ENCODE measurements around the gene RGS9BP. TPM values are rescaled to one million over a fixed set of nuclear protein-coding genes. Genes with fewer than 3 reads are reported as not detected.
A peak's percentile ranks its signal among the peaks of the same experiment; 100 is the strongest.
"Not testable (repeated sequence)": the region's sequence is repeated elsewhere in the genome, so short reads cannot be mapped to it uniquely, and the experiment has no call there.

Gene RGS9BP
- polyA plus RNA-seq, 1 donor = 0.42 TPM

DNA sequence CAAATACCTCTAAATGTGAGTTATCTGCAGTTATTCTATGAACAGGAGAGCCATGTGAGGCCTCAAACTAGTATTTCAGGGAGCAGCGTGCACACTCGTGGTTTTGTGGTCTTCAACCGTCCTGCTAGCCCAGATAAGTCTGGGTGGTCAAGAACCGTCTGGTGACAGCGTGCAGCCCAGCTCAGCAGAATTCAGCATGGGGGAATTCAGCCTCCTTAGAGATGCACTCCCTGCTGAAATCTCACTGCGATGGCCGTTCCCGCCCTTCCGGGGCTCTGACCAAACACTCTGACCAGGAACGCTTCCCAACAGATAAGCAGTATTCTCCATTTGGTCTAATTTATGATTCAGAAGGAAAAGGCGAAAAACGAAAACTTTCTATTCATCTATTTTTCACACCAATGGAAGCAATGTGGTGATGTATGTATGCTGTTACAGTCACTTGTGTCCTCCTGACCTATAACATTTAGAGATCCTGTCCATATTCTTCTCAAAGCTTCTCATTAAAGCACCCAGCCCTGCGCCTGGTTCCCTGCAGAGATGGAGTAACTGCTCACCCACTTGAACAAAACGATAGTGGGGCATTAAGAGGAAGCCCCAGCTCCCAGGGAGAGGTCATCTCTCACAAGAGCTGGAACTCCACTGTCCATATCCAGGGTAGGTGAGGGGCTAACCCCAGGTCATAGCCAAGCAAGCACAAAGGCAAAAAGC lies 3.6 kb upstream of the RGS9BP start:
- DNase-seq = no peak

DNA sequence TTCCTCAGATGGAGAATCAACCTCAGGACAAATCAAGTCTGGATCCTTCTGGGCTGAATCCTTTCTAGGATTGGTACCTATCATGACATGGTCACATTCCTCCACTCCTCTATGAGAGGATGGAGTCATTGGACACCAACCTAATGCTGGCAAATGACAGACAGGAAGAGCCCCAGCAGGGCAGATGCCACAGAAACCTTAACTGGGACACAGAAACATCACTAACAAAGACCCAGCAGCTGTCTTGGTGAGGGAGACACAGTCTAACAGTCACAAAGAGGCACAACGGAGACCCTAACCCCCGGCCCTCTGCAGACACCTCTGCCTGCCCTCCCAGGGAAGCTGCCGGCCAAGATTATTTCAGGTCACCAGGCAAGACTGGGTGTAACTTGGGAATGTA lies 2.8 kb upstream of the RGS9BP start:
- no peak for DNase-seq

DNA sequence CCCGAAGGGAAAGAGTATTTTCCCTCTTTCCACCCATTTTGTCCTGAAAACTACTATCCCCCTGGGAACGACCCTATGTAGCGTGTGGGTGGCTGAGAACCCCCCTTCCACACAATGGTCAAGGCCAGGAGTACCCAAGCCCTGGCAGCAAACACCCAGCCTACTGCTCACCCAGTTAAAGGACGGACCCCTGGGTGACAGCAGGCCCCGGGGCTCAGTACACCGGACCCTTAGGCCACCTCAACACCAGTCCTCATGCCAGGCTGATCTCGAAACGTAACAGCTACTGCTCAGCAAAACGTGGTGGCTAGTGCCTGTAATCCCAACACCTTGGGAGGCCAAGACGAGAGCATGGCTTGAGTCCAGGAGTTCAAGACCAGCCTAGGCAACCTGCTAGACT lies 2.1 kb upstream of the RGS9BP start:
- DNase-seq = no peak

DNA sequence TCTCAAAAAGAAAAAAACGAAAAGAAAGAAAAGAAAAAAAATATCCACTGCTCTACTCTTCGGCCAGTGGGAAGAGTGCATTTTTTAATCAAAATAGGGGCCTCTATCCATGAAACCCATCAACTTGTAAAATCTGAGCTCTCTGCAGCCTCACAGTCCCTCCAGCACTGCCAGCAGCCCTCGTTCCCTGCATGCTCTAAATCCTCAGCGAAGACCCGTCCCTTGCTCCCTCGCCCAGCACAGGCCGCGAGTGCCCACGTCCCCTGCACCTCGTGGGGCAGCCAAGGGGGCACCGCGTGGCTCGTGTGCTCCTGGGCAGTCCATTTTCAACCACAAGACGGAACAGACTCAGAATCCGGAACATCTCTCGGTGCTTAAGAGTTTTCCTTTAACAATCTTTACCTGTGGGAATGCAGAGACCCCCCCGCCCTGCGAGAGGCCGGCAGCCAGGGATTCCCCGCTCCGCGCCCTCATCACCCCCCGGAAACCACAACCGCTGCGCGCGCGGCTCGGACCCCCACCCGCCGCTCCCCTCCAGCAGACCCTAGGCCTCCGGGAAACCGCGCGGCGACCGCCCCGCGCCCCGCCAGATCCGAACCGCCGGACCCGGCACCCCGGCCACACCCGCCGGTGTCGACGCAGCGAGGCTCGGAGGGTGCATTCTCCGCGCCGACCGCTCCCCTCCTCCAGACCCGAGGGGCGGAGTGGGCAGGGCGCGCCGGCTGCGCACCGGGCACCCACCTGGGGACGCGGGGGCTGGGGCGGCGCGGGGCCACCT lies 1.3 kb upstream of the RGS9BP start:
- DNase-seq = no peak

DNA sequence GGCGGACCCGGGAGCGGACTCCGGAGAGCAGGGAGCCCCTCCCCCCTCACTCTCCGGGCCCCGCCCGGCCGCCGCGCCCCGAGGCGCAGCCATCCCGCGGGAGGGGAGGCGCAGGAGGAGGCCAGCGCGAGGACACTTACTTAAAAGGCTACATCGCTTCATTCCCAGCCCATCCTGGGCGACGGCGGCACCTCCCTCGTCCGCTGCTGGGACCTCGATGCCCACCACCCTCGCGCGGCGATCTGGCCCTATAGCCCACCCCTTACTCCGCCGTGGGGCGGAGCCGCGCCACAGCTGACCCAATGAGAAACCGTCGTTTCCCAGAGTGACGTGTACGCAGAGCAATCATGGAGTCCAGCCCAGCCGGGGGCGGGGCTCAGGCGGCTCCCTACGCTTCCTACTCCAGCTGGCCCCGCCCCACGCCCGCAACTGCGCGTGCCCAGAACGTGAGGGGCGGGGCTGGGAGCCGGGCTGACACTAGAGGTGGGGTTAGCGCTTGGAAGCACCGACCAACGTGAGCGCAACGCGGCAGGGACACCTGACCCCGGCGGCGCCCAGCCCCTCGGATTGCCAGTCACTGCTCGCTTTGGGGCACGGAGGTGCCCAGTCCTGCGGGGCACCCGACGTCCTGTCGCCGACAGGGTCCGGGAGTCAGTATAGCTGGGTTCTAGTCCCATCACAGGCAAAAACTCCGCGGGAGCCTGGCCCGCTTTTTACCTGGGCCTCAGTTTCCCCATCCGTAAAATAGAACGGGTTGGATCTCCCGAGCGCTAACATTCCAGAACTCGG lies 523 bp upstream of the RGS9BP start, which contains the start of gene ANKRD27:
ANKRD27 (minus strand) TSS at position 250 of the 789 bp plus-strand sequence. CDS start 16,165 bp downstream, outside the sequence.
- DNase-seq = peak; percentile 98

DNA sequence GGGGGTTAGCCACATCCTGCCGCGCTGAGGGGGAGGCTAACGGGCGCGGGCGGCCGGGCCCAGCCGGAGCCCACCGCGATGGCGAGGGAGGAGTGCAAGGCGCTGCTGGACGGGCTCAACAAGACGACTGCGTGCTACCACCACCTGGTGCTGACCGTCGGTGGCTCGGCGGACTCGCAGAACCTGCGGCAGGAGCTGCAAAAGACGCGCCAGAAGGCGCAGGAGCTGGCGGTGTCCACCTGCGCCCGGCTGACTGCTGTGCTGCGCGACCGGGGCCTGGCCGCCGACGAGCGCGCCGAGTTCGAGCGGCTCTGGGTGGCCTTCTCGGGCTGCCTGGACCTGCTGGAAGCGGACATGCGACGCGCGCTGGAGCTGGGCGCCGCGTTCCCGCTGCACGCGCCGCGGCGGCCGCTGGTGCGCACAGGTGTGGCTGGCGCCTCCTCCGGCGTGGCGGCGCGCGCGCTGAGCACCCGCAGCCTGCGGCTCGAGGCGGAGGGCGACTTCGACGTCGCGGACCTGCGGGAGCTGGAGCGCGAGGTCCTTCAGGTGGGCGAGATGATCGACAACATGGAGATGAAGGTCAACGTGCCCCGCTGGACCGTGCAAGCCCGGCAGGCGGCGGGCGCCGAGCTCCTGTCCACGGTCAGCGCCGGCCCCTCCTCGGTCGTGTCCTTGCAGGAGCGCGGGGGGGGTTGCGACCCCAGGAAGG lies 692 bp downstream of the RGS9BP start:
- no peak for DNase-seq

DNA sequence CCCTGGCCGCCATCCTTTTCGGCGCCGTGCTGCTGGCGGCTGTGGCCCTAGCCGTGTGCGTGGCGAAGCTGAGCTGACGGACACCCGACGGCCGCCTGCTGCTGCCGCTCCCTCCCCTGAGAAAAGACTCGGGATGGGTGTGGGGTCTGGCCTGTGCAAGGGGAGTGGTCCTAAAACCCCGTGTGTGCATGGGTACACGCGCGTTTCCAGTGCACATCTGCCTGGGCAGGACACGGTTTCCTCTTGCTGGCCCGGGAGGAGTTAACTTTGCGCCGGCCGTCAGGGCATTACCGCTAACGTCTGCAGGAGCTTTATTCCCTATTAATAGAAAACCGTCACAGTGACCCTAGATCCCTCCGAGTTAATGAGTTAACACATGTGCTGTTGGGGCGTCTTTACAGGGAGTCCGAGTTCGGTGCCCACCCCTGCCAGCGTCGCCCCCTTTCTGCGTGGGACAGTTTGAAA lies 1.3 kb downstream of the RGS9BP start:
- DNase-seq = no peak

DNA sequence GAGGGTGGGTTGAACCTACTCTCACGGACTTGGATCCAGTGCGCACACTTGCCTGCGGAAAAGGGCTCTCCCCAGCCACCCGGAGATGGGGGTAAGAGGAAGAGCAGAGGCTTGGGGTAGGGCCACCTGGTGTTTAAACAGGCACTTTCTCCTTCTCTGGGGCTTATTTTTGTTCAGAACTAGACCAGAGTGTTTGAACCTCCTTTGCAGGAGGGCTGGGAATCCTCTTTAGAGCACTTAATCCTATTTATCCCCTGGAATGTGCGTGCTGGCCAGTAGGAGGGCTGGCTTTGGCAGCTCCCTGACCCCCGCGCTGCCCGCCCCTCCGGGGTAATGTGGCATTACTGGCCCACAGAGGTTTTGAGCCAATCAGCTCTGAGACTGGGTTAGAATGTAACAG lies 2.0 kb downstream of the RGS9BP start:
- DNase-seq = no peak

DNA sequence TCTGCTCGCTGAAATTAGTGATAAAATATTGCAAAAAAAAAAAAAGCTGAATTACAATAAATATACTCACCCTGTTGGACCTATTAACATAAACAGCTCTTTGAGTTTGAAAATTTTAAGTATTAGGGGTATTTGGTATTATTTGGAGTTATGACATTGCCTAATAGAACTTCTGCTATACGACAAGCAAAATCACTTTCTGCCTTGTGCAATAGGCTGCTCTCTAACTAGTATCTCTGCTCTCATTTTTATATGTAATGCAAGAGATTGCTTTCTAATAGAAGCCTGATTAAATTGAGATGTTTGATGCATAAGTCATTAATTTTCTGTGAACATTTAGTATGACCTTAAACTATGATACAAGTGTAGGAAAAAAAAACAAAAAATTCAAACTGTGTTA lies 5.3 kb downstream of the RGS9BP start:
- no peak for DNase-seq

DNA sequence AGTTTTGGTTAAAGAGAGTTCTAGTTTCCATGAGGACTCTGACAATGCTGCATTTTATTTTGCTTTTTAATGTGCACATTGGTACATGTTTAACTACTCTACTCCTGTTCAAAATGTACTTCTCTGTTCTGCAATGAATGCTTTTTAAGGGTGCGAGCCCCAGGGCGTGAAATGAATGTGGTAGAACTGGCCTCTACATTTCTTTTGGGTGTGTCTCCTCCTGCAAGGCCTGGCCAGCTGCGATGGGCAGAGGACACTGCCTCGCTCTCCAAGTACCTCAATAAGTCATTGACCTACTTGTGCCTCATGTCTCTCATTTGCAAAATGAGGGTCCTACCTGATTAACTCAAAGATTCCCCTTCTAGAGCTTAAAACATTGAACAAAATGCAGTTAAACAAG lies 6.7 kb downstream of the RGS9BP start:
- DNase-seq = no peak

DNA sequence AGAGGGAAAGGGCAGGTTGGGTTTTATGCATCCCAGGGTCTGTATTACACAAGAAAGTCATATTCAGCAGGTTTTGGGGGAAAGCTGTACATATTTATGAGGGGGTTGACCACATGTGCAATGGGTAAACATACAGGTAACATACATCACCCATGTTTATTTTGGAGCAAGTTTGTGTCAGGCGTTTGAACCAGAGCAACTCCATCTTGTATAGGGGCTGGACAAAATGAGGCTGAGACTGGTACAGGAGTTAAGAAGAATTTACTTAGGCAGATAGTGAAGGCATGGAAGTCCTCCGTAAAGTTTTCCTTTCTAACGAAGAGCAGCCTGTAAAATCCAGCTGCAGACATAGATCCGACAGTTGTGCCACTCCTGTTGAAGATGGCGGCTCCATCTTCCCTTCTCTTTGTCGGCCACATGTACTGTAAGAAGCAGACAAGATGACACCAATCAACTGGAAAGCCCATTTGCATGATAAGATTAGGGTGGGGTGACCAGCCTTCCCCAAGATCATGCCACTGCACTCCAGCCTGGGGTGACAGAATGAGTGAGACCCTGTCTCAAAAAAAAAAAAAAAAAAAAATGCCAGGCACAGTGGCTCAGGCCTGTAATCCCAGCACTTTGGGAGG lies 11.3 kb downstream of the RGS9BP start:
- DNase-seq = no peak

DNA sequence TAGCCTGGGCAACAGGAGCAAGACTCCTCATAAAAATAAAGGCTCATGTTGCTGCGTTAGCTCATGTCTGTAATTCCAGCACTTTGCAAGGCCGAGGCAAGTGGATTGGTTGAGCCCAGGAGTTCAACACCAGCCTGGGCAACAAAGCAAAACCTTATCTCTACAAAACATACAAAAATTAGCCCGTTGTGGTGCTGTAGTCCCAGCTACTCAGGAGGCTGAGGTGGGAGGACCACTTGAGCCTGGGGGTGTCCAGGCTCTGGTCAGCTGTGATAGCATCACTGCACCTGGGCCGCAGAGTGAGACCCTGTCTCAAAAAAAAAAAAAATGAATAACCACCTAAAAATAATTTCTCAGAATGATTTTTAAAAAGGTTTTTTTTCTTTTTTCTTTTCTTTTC lies 12.0 kb downstream of the RGS9BP start:
- DNase-seq = no peak

DNA sequence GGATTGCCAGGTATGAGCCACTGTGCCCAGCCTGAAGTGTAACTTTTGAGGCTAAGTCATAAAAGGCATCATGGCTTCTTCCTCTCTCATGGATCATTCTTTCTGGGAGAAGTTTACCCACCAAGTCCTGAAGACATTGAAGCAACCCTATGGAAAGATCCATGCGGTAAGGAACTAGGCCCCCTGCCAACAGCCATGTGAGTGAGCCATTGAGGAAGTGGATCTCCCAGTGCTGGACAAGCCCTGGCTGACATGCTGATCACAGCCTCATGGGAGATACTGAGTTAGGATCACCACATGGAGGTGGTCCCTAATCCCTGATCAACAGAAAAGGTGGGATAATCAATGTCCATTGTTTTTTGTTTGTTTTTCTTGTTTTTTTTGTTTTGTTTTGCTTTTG lies 12.7 kb downstream of the RGS9BP start:
- no peak for DNase-seq

DNA sequence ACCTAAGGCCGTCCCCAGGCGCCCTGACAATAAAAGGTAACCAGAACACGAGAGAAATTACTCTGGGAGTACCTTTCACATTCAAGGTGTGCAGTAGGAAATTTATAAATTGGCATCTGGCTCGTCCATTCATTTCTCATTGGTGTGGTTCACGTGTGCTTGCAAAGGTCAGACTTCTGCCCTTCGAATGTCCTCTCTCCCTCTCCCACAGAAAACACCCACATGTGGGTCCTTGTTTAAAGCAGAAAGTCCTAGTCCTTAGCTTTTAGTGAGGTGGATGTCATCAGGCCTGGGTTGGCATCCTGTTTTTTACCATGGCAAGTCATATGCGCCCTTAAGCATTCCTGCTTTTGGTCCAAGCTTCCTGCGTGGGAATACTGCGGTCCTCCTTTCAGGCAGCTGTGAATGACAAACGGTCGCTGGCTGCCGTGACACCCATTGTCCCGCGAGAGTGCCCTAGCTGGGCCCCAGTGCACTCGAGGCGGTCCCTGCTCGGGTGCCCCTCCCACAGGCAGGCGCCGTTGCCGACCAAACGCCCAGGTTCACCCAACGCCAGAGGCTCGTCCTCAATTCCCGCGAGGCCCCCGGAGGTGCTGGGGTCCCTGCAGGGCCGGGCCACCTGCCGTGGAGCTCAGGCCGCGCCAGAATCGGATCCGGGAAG lies 15.8 kb downstream of the RGS9BP start, which contains the start of gene NUDT19:
NUDT19 (plus strand) TSS at position 531 of the 661 bp plus-strand sequence. CDS start 140 bp downstream, outside the sequence.
- DNase-seq = peak; percentile 78

DNA sequence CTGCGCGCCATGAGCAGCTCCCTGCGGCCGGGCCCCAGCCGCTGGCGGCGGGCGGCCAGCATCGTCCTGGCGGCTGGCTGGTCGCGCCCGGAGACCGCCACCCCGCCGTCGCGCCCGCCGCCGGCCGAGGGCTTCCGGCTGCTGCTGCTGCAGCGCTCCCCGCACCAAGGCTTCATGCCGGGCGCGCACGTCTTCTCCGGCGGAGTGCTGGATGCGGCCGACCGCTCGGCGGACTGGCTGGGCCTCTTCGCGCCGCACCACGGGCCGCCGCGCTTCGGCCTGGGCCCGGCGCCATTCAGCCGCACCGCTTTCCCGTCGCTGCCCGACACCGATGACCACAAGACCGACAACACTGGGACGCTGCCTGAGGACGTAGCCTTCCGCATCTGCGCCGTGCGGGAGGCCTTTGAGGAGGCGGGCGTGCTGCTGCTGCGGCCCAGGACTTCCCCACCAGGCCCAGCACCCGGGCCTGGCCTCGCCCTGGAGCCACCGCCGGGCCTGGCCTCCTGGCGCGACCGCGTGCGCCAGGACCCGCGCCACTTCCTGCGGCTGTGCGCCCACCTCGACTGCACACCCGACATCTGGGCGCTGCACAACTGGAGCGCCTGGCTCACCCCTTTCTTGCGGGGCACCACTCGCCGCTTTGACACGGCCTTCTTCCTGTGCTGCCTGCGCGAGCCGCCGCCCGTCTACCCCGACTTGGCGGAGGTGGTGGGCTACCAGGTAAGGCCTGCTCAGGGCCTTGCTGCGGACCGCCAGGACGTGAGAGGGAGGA lies 16.5 kb downstream of the RGS9BP start:
- peak; percentile 40 for DNase-seq

DNA sequence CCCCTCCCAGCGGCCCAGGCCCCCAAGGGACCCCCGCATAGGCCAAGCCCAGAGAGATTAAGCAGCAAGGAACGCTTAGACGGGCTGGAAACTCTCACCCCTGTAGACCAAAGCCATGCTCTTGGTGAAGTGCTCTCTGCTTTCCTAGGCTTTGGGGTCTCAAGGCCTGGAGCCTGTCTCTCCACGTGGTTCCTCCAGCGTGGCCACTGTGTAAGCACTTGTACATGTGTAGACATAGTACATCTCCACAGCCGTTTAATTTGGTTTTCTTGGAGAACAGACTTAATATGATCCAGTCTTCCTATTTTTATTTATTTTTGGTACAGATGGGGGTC lies 17.0 kb downstream of the RGS9BP start:
- DNase-seq = no peak

DNA sequence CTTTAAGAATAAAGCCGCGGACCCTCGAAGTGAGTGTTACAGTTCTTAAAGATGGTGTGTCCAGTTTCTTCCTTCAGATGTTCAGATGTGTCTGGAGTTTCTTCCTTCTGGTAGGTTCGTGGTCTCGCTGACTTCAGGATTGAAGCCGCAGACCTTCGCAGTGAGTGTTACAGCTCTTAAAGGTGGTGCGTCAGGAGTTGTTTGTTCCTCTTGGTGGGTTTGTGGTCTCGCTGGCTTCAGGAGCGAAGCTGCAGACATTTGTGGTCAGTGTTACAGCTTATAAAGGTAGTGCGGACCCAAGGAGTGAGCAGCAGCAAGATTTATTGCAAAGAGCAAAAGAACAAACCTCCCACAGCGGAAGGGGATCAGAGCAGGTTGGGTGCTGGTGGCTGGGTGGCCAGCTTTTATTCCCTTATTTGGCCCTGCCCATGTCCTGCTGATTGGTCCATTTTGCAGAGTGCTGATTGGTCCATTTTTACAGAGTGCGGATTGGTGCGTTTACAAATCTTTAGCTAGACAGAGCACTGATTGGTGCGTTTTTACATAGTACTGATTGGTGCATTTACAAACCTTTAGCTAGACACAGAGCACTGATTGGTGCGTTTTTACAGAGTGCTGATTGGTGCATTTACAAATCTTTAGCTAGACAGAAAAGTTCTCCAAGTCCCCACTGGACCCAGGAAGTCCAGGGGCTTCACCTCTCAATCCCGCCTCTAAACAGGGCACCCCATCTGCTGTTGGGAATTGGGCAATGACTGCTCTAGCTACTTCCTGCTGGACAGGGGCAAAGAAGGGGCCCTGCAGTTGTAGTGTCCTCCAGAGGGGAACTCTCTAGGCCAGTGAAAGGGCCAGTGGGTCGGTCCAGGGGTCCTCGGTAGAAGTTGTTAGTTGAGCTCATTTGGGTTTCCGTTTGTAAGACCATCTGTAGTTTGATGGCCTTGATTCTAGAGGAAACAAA lies 17.8 kb downstream of the RGS9BP start:
- not testable (repeated sequence) for DNase-seq

DNA sequence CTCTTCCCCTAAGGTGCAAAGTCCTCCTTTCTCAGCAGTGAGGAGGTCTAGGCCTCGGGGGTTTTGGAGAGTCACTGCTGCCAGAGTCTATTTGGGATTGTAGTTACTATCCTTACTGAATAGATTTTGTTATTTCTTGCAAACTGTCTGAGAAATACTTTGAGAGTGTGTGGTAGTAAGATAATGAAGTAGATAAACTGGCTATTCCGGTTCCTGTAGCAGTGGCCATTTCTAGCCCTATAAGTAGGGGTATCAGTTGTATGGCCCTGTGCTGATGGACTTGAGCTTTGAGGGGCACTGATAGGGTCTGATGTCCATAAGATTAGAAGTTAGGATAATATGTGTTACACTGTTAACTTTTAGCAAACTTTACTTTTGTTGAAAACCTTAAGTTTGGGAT lies 18.7 kb downstream of the RGS9BP start:
- not testable (repeated sequence) for DNase-seq

DNA sequence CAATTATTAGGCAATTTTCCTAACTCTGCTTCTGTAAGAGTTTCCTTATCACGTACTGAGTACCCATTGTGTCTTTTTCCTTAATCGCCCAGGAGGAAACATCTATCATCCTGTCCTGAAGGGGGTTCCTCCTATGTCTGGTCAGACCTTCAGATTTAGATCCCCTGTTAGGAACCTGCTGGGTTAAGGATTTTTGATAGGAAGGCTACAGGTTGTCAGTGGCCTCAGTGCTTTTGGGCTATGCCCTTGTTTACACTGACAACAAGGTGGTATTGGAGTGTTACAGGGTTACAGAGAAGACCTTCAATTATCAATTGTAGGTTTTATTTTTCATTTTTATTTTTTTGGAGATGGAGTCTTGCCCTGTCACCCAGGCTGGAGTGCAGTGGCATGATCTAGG lies 19.2 kb downstream of the RGS9BP start:
- not testable (repeated sequence) for DNase-seq
